HEK293 (cell line): Measurements from ENCODE around the gene TNFRSF11A.

ENCODE experiments used
- CTCF ChIA-PET: fragments of 350-600 bp; formaldehyde crosslinking; extraction: SDS; loops from one replicate; lab custom pipeline; 2021; ENCODE audit warnings: antibody characterized with exemption; lab: Yijun Ruan, JAX
- POLR2A ChIA-PET: fragments of 300-600 bp; formaldehyde crosslinking; extraction: SDS; loops from one replicate; lab custom pipeline; 2020; ENCODE audit warnings: antibody characterized with exemption, inconsistent platforms; lab: Yijun Ruan, JAX
- H3K27ac ChIP-seq: fragments of 200-500 bp; sonication (Bioruptor generic); 2 replicates; pipeline ENCODE4 v1.5.1; 2014; ENCODE audit warnings: low read depth, low read length, control low read depth, inconsistent platforms; ENCODE audit errors: extremely low read depth
- H3K36me3 ChIP-seq, 2 experiments: fragments of 200-500 bp in 1 of 2; sonication (Bioruptor generic) in 1 of 2; 1 replicate in 1 of 2; 2 replicates in 1 of 2; pipeline ENCODE4 v1.5.1; 2014 to 2017; ENCODE audit warnings: inconsistent platforms in 2 of 2, low read length in 2 of 2; ENCODE audit not compliant: control insufficient read depth in 2 of 2, insufficient read depth in 1 of 2
- H3K4me1 ChIP-seq: fragments of 200-500 bp; sonication (Bioruptor generic); 2 replicates; pipeline ENCODE4 v1.5.1; 2014; ENCODE audit warnings: mild to moderate bottlenecking, low read length, inconsistent platforms; ENCODE audit not compliant: control insufficient read depth, insufficient read depth
- H3K4me3 ChIP-seq: 2 replicates; pipeline ENCODE4 v1.5.1; 2011; ENCODE audit warnings: low read depth, mild to moderate bottlenecking, control low read depth, low read length, moderate library complexity
- H3K9me3 ChIP-seq: fragments of 200-500 bp; sonication (Bioruptor generic); 2 replicates; pipeline ENCODE4 v1.5.1; 2014; ENCODE audit warnings: low read depth, low read length, inconsistent platforms; ENCODE audit not compliant: control insufficient read depth, insufficient read depth
- AEBP2 ChIP-seq: fragments of 450-650 bp; formaldehyde crosslinking; IDR thresholded peaks from 2 replicates; pipeline ENCODE4 v1.5.1; 2016; ENCODE audit warnings: missing biosample characterization, missing genetic modification characterization, borderline replicate concordance
- KLF1 ChIP-seq: fragments of 450-650 bp; formaldehyde crosslinking; IDR thresholded peaks from 2 replicates; pipeline ENCODE4 v1.5.1; 2016; ENCODE audit warnings: missing biosample characterization, missing genetic modification characterization
- MZF1 ChIP-seq: fragments of 450-650 bp; formaldehyde crosslinking; IDR thresholded peaks from 2 replicates; pipeline ENCODE4 v1.5.1; 2017; ENCODE audit warnings: missing biosample characterization, missing genetic modification characterization, borderline replicate concordance
- OVOL3 ChIP-seq: fragments of 450-650 bp; formaldehyde crosslinking; IDR thresholded peaks from 2 replicates; pipeline ENCODE4 v1.5.1; 2016; ENCODE audit warnings: missing biosample characterization, missing genetic modification characterization
- PATZ1 ChIP-seq: fragments of 450-650 bp; formaldehyde crosslinking; IDR thresholded peaks from 2 replicates; pipeline ENCODE4 v1.5.1; 2016; ENCODE audit warnings: missing biosample characterization, missing genetic modification characterization
- REST ChIP-seq: fragments of 450-650 bp; formaldehyde crosslinking; IDR thresholded peaks from 2 replicates; pipeline ENCODE4 v1.5.1; 2016; ENCODE audit warnings: missing biosample characterization, missing genetic modification characterization
- SP2 ChIP-seq: fragments of 450-650 bp; formaldehyde crosslinking; IDR thresholded peaks from 2 replicates; pipeline ENCODE4 v1.5.1; 2016; ENCODE audit warnings: missing biosample characterization, missing genetic modification characterization
- ZBTB26 ChIP-seq: fragments of 450-650 bp; formaldehyde crosslinking; optimal IDR thresholded peaks from 2 replicates; pipeline ENCODE3; 2016; ENCODE audit warnings: missing biosample characterization, mild to moderate bottlenecking, missing genetic modification characterization
- ZBTB7A ChIP-seq: fragments of 450-650 bp; formaldehyde crosslinking; IDR thresholded peaks from 2 replicates; pipeline ENCODE4 v1.5.1; 2016; ENCODE audit warnings: low read depth, missing biosample characterization, missing genetic modification characterization
- ZNF138 ChIP-seq: fragments of 450-650 bp; formaldehyde crosslinking; IDR thresholded peaks from 2 replicates; pipeline ENCODE4 v1.5.1; 2016; ENCODE audit warnings: missing biosample characterization, missing genetic modification characterization, borderline replicate concordance
- ZNF202 ChIP-seq: fragments of 450-650 bp; formaldehyde crosslinking; IDR thresholded peaks from 2 replicates; pipeline ENCODE4 v1.5.1; 2016; ENCODE audit warnings: missing biosample characterization, missing genetic modification characterization, borderline replicate concordance
- ZNF292 ChIP-seq: fragments of 450-650 bp; formaldehyde crosslinking; IDR thresholded peaks from 2 replicates; pipeline ENCODE4 v1.5.1; 2016; ENCODE audit warnings: low read depth, missing biosample characterization, missing genetic modification characterization, borderline replicate concordance
- ZNF335 ChIP-seq: fragments of 450-650 bp; formaldehyde crosslinking; conservative IDR thresholded peaks from 2 replicates; pipeline ENCODE4 v1.5.1; 2016; ENCODE audit warnings: missing biosample characterization, missing genetic modification characterization
- ZNF530 ChIP-seq: fragments of 450-650 bp; formaldehyde crosslinking; IDR thresholded peaks from 2 replicates; pipeline ENCODE4 v1.5.1; 2016; ENCODE audit warnings: low read depth, missing biosample characterization, missing genetic modification characterization
- ZNF544 ChIP-seq: fragments of 450-650 bp; formaldehyde crosslinking; IDR thresholded peaks from 2 replicates; pipeline ENCODE4 v1.5.0; 2017; ENCODE audit warnings: missing biosample characterization, missing genetic modification characterization
- ZNF548 ChIP-seq: fragments of 450-650 bp; formaldehyde crosslinking; IDR thresholded peaks from 2 replicates; pipeline ENCODE4 v1.5.1; 2016; ENCODE audit warnings: missing biosample characterization, missing genetic modification characterization
- ZNF555 ChIP-seq: fragments of 450-650 bp; formaldehyde crosslinking; conservative IDR thresholded peaks from 2 replicates; pipeline ENCODE4 v1.5.1; 2017; ENCODE audit warnings: missing biosample characterization, mild to moderate bottlenecking, missing genetic modification characterization, inconsistent platforms
- ZNF610 ChIP-seq: fragments of 450-650 bp; formaldehyde crosslinking; IDR thresholded peaks from 2 replicates; pipeline ENCODE4 v1.5.1; 2016; ENCODE audit warnings: missing biosample characterization, missing genetic modification characterization, borderline replicate concordance
- ZNF621 ChIP-seq: fragments of 450-650 bp; formaldehyde crosslinking; IDR thresholded peaks from 2 replicates; pipeline ENCODE4 v1.5.1; 2017; ENCODE audit warnings: missing biosample characterization, missing genetic modification characterization
- ZNF701 ChIP-seq: fragments of 450-650 bp; formaldehyde crosslinking; IDR thresholded peaks from 2 replicates; pipeline ENCODE4 v1.5.1; 2016; ENCODE audit warnings: missing biosample characterization, missing genetic modification characterization
- ZNF776 ChIP-seq: fragments of 450-650 bp; formaldehyde crosslinking; IDR thresholded peaks from 2 replicates; pipeline ENCODE4 v1.5.0; 2017; ENCODE audit warnings: missing biosample characterization, missing genetic modification characterization, borderline replicate concordance
- ZNF837 ChIP-seq: fragments of 450-650 bp; formaldehyde crosslinking; IDR thresholded peaks from 2 replicates; pipeline ENCODE4 v1.5.1; 2016; ENCODE audit warnings: missing biosample characterization, missing genetic modification characterization
- ZSCAN16 ChIP-seq: fragments of 450-650 bp; formaldehyde crosslinking; IDR thresholded peaks from 2 replicates; pipeline ENCODE4 v1.5.1; 2016; ENCODE audit warnings: missing biosample characterization, missing genetic modification characterization
- TF ChIP-seq, protein P1 (sequence below): fragments of 450-650 bp; formaldehyde crosslinking; IDR thresholded peaks from 2 replicates; pipeline ENCODE4 v1.5.1; 2016; ENCODE audit warnings: missing biosample characterization, missing genetic modification characterization, low read depth
- TF ChIP-seq, protein P2 (sequence below): IDR thresholded peaks from 2 replicates; pipeline ENCODE4 v1.6.1; 2011; ENCODE audit warnings: mild to moderate bottlenecking, low read depth, low read length, borderline replicate concordance

Gene TNFRSF11A

GRCh38 chr18:62348474-62348873 is 23.4 kb downstream of the TNFRSF11A start:
- Histone ChIP-seq H3K9me3 (no peaks in the 10 kb centered on the region), H3K36me3 (peaks cover 9 to 12% of the 10 kb centered on the region in 2 experiments; a peak in 2 of 3 replicates), H3K4me1 (no peaks in the 10 kb centered on the region), H3K27ac (no peak overlapping the region), H3K4me3 (no peak overlapping the region)
- no peak for TF ChIP-seq SP2 (tag by site-specific recombination)
- no peak for TF ChIP-seq ZNF837 (tag by site-specific recombination)
- TF ChIP-seq ZNF530 (tag by site-specific recombination) = no peak
- TF ChIP-seq ZSCAN16 (tag by site-specific recombination) = no peak
- no peak for TF ChIP-seq ZNF776 (tag by site-specific recombination)
- TF ChIP-seq ZNF701 (tag by site-specific recombination) = no peak
- no peak for TF ChIP-seq ZNF548 (tag by site-specific recombination)
- no peak for TF ChIP-seq ZNF610 (tag by site-specific recombination)
- no peak for TF ChIP-seq ZNF555 (tag by site-specific recombination)
- no peak for TF ChIP-seq REST (tag by site-specific recombination)
- TF ChIP-seq ZBTB7A (tag by site-specific recombination) = no peak
- no peak for TF ChIP-seq ZNF138 (tag by site-specific recombination)
- TF ChIP-seq ZNF202 = no peak
- TF ChIP-seq, protein P1, sequence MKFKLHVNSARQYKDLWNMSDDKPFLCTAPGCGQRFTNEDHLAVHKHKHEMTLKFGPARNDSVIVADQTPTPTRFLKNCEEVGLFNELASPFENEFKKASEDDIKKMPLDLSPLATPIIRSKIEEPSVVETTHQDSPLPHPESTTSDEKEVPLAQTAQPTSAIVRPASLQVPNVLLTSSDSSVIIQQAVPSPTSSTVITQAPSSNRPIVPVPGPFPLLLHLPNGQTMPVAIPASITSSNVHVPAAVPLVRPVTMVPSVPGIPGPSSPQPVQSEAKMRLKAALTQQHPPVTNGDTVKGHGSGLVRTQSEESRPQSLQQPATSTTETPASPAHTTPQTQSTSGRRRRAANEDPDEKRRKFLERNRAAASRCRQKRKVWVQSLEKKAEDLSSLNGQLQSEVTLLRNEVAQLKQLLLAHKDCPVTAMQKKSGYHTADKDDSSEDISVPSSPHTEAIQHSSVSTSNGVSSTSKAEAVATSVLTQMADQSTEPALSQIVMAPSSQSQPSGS = no peak
- no peak for TF ChIP-seq MZF1
- TF ChIP-seq AEBP2 = no peak
- TF ChIP-seq ZNF544 = no peak
- TF ChIP-seq KLF1 (tag by site-specific recombination) = no peak
- ChIA-PET POLR2A (interaction anchor here (0.8 kb wide), 1 partner anchor 176 kb away, joined by 3 read pairs; no protein-coding TSS in a partner anchor), CTCF (no interaction called here)

DNA sequence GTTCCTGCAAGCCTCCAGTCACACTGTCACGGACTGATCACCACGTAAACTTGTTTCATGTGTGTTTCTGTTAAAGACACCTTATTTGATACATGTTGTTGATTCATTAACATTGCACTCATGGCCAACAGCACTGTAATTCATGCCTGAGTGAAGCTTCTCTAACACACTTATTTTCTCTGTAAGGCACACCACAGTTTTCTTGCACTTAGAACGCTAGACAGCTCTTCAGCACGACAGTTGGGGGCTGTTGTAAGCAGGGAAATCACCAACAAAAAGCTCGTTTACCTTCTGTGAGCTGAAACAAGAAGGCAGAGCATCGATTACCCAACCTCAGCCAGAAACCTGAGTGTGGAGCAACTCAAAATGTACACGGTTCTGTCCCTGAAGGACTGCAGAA is 28.1 kb downstream of the TNFRSF11A start:
- H3K9me3 ChIP-seq = no peaks in the 10 kb centered on the region
- no peak overlapping the region for H3K4me3 ChIP-seq
- no peaks in the 10 kb centered on the region for H3K4me1 ChIP-seq
- ChIA-PET POLR2A (no interaction called here), CTCF (interaction anchor here (0.6 kb wide), 1 partner anchor 64 kb away, joined by 3 read pairs; no protein-coding TSS in a partner anchor)
- H3K27ac ChIP-seq = no peak overlapping the region
- H3K36me3 ChIP-seq = peaks cover 9 to 18% of the 10 kb centered on the region in 2 experiments; a peak in 2 of 3 replicates
- TF ChIP-seq, protein P2, sequence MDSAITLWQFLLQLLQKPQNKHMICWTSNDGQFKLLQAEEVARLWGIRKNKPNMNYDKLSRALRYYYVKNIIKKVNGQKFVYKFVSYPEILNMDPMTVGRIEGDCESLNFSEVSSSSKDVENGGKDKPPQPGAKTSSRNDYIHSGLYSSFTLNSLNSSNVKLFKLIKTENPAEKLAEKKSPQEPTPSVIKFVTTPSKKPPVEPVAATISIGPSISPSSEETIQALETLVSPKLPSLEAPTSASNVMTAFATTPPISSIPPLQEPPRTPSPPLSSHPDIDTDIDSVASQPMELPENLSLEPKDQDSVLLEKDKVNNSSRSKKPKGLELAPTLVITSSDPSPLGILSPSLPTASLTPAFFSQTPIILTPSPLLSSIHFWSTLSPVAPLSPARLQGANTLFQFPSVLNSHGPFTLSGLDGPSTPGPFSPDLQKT = no peak
- TF ChIP-seq ZNF292 (tag by site-specific recombination) = no peak
- TF ChIP-seq OVOL3 (tag by site-specific recombination) = no peak
- no peak for TF ChIP-seq ZNF621 (tag by site-specific recombination)
- no peak for TF ChIP-seq ZBTB7A (tag by site-specific recombination)
- TF ChIP-seq ZNF335 = no peak
- TF ChIP-seq ZBTB26 = no peak
- no peak for TF ChIP-seq PATZ1 (tag by site-specific recombination)
